ENCODE data around the gene DDX39A. TPM values are rescaled to one million over a fixed set of nuclear protein-coding genes. Genes with fewer than 3 reads are reported as not detected.

DDX39A gene
- total and polyA plus RNA-seq, 2 of the 13 experiments (the other 11 are each of a cell fraction or from before 2014, with no cell fraction given) = 34.6 to 90.4 TPM

DNA sequence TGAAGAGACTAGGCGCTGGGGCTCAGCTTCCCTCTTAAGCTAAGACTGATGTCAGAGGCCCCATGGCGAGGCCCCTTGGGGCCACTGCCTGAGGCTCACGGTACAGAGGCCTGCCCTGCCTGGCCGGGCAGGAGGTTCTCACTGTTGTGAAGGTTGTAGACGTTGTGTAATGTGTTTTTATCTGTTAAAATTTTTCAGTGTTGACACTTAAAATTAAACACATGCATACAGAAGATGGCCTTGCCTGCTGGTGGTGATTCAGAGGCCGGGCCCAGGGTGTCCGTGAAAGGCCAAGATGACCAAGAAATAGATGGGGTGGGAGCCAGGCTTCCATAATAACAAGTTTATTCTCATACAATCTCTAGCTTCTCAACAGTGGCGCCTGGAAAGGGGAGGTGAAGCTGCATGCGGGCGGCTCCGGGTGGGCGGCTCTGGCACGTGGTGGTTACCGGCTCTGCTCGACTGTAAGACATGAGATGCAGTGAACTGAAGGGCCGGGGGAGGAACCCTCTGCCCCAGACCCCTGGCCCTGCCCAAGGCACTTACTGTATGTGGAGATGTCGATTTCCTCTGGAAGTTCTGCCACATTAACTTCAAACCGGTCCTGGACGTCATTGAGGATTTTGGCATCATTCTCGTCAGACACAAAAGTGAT lies 10.5 kb downstream of the DDX39A start (continued):
- TF ChIP-seq, protein P1, sequence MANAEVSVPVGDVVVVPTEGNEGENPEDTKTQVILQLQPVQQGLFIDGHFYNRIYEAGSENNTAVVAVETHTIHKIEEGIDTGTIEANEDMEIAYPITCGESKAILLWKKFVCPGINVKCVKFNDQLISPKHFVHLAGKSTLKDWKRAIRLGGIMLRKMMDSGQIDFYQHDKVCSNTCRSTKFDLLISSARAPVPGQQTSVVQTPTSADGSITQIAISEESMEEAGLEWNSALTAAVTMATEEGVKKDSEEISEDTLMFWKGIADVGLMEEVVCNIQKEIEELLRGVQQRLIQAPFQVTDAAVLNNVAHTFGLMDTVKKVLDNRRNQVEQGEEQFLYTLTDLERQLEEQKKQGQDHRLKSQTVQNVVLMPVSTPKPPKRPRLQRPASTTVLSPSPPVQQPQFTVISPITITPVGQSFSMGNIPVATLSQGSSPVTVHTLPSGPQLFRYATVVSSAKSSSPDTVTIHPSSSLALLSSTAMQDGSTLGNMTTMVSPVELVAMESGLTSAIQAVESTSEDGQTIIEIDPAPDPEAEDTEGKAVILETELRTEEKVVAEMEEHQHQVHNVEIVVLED (CRISPR knock-in tag; IDR thresholded peaks at IDR 0.05; ENCODE audit: borderline replicate concordance) = no peak
- TF ChIP-seq, protein P2, sequence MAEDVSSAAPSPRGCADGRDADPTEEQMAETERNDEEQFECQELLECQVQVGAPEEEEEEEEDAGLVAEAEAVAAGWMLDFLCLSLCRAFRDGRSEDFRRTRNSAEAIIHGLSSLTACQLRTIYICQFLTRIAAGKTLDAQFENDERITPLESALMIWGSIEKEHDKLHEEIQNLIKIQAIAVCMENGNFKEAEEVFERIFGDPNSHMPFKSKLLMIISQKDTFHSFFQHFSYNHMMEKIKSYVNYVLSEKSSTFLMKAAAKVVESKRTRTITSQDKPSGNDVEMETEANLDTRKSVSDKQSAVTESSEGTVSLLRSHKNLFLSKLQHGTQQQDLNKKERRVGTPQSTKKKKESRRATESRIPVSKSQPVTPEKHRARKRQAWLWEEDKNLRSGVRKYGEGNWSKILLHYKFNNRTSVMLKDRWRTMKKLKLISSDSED (CRISPR knock-in tag; IDR thresholded peaks at IDR 0.05) = no peak
- TF ChIP-seq MBNL3 (CRISPR knock-in tag; conservative IDR thresholded peaks at IDR 0.05) (no peak), ETV5 (CRISPR knock-in tag; IDR thresholded peaks at IDR 0.05; ENCODE audit: borderline replicate concordance) (no peak)
- TF ChIP-seq, protein P3, sequence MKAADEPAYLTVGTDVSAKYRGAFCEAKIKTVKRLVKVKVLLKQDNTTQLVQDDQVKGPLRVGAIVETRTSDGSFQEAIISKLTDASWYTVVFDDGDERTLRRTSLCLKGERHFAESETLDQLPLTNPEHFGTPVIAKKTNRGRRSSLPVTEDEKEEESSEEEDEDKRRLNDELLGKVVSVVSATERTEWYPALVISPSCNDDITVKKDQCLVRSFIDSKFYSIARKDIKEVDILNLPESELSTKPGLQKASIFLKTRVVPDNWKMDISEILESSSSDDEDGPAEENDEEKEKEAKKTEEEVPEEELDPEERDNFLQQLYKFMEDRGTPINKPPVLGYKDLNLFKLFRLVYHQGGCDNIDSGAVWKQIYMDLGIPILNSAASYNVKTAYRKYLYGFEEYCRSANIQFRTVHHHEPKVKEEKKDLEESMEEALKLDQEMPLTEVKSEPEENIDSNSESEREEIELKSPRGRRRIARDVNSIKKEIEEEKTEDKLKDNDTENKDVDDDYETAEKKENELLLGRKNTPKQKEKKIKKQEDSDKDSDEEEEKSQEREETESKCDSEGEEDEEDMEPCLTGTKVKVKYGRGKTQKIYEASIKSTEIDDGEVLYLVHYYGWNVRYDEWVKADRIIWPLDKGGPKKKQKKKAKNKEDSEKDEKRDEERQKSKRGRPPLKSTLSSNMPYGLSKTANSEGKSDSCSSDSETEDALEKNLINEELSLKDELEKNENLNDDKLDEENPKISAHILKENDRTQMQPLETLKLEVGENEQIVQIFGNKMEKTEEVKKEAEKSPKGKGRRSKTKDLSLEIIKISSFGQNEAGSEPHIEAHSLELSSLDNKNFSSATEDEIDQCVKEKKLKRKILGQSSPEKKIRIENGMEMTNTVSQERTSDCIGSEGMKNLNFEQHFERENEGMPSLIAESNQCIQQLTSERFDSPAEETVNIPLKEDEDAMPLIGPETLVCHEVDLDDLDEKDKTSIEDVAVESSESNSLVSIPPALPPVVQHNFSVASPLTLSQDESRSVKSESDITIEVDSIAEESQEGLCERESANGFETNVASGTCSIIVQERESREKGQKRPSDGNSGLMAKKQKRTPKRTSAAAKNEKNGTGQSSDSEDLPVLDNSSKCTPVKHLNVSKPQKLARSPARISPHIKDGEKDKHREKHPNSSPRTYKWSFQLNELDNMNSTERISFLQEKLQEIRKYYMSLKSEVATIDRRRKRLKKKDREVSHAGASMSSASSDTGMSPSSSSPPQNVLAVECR (CRISPR knock-in tag; IDR thresholded peaks at IDR 0.05; ENCODE audit: borderline replicate concordance) = no peak
